NCI-H510A treated with DMSO at 0.1 percent for 48 hours (cell line): ENCODE data around the gene NVL.
"Not testable (repeated sequence)": the region's sequence is repeated elsewhere in the genome, so short reads cannot be mapped to it uniquely, and the experiment has no call there.

Experiments used
- DNase-seq: peaks from one replicate; lab custom pipeline; 2025; lab: John Stamatoyannopoulos, UW

Gene NVL

DNA sequence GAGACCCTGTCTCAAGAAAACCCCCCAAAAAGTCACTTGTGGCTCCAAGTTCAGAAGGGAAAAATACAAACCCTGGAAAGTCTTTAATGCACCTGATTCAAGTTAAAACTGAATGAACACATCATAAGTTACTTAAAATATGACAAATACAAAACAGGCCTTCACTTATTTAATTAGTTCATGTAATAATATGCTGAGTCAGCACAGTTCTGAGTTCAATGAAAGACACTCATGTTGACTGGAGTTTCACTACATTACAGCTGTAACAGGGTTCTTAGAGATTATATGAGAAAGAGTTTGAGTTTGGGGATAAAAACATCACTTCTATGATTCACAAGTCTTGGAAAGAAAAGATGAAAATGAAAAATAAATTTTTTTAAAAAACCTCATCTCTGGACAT is 96.0 kb downstream of the NVL start:
- no peak for DNase-seq

DNA sequence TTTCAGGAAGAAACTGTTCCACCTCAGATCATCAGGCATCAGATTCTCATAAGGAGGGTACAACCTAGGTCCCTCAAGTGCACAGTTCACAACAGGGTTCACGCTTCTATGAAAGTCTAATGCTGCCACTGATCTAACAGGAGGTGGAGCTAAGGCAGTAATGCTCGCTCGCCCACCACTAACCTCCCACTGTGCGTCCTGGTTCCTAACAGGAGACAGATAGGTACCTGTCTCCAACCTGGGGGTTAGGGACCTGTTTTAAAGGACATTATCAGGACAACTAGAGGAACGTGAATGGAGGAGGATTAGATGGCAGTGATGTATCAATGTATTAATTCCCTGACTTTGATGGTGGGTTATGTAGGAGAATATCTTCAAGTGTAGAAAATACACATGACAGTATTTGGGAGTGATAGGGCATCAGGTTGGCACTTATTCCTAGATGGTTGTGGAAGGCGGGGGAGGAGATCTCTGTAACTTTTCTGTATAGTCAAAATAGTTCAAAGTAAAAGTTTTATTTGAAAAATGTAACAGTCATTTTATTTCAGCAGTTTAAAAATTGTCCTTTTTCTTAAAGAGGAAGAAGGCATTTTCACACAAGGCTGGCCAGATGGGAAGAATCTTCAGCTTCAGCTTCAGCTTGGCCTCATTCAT is 103.0 kb downstream of the NVL start:
- no peak for DNase-seq

DNA sequence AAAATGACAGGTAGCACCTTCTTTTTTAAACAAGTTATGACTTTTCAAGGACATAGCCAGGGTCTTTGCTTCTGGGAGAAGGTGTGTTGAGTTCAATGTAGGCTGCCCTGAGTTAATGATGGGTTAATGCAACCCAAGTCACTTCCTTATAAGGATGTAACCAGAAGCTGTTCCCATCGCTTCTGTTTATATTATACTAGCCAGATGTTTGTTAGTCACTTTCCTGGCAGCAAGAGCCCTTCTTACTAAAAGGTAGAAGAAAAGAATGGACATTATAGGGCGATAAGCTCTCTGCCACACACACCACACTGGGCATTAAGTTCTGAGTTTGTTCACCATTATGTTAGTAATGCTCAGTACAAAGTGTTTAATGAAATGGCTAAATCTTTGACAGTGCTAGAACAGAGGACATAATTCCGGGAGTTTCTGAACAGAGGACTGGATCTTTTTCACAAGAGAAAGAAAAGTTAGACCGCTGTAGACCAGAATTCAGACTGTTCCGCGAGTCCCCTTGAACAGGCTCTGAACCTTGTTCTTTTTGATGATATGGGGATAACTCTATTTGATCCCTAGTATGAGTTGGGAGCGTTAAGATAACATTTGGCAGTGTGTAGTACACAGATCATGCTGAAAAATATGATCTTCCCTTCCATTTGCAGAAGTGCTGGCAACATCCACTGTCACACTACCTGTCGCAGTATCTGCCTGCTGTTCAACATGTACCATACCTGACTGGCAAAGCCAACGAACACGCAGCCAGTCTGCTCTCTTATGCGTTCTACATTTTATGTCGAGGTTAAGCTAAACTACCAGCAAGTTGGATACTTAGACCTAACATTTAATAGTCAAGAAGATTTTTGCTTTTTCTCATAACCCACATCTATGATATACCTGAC is 105.9 kb downstream of the NVL start:
- DNase-seq = peak; percentile 76

DNA sequence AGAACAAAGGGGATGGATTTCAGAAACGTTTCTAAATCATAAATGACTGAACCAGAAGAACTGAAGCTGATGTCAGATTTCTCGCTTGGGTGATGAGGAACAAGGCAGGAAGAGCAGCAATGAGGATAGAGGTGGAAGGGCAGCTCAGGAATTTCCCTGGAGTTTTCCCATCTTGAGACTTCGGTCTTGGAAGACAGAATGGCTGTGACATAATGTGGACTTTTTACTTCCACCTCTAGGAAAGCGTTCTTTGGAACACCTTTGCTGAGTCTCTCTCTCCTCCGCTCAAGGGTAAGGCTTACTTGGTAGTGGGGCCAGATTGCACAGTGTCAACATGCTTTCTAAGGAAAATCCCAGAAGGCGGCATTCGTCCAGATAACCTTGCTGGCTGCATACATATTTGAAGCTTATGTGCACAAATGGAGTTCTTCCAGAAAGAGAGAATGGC is 110.3 kb downstream of the NVL start:
- no peak for DNase-seq

DNA sequence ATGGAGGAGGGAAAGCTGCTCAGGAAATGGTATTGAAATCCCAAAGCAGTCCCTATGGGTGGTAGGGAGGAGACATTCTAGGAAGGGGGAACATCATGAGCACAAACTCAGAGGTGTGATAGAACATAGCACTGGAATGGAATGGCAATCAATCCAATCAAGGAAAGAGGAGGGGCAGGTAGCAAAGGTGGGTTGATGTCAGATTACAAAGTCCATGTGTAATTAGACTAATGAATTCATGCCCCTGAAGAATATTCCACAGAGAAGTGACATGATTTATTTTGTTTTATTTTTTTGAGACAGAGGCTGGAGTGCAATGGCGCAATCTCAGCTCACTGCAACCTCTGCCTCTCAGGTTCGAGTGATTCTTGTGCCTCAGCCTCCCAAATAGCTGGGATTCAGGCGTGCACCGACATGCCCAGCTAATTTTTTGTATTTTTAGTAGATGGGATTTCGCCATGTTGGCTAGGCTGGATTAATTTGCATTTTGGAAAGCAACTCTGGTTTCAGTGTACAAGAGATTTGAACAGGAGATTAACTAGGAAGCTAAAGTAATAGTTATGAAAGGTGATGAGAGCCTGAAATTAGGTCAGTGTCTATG is 110.9 kb downstream of the NVL start:
- no peak for DNase-seq

DNA sequence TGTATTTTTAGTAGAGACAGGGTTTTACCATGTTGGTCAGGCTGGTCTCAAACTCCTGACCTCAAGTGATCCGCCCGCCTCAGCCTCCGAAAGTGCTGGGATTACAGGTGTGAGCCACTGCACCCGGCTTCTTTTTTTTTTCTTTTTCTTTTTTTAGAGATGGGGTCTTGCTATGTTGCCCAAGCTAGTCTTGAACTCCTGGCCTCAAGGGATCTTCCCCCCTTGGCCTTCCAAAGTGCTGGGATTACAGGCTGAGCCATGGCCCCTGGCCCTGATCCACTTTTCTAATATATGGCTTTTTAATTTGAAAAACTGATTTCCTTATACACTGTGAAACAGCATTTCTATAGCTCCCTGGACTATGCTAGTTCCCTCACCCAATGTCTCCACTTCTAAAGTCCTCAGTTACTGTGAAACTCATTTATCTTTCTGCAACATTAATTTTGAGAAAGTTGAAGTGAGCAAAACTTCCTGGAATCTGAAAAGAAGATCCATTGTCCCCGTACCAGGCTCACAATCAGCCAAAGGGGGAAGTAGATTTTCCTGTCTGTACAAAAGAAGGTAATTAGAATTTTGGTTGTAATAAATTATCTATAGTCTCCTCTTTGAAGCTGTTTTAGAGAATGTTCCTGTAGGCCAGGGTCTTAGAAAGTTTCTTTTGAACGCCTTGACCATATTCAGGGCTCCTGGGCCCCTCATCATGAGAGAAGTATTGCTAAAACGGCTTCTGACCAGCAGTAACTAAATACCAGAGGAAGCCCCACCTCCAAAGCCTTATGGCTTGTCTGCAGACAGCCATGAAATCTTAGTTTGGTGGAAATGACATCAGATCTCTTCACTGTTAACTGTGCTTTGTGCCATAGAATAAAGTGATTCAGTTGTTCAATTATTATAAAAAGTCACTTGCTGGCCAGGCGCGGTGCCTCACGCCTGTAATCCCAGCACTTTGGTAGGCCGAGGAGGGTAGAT is 112.0 kb downstream of the NVL start:
- no peak for DNase-seq

DNA sequence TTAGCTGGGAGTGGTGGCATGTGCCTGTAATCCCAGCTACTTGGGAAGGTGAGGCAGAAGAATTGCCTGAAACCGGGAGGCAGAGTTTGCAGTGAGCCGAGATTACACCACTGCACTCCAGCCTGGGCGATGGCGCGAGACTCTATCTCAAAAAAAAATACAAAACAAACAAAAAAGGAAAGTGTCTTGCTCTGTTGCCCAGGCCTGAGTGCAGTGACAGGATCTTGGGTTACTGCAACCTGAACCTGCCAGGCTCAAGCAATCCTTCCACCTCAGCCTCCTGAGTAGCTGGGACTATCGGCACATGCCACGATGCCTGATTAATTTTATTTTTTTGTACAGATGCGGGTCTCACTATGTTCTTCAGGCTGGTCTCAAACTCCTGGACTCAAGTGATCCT is 113.6 kb downstream of the NVL start:
- DNase-seq = no peak

DNA sequence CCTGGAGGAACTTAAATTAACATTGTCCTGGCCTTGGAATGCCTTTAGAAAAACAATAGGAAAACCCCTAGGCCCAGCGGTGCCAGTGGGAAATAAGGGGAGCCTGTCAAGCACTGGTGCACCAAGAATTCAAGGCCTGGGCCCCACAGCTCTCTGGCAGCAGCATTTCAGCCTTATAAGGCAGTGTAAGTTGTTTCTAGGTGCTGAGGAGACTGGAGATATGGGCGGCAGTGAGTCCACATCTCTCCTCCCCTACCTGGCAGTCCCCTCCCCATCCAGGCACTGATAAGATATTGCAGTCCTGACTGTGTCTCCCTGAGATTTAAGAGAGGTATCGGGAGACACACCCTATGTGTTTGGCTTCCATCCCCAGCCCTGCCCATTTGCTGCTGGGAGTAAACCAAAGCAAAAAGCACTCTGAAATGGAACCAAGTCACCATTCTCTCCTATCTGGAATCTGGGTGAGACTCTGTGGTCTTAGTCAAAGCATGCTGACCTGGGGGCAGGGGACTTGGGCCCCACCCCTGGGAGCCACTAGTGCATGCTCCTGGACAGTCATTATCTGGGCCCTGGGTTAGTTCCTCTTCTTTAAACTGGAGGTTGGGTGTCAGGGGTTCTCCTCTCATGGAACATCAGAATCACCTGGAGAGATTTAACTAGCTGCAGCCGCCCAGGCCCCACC is 116.4 kb downstream of the NVL start:
- DNase-seq = no peak

DNA sequence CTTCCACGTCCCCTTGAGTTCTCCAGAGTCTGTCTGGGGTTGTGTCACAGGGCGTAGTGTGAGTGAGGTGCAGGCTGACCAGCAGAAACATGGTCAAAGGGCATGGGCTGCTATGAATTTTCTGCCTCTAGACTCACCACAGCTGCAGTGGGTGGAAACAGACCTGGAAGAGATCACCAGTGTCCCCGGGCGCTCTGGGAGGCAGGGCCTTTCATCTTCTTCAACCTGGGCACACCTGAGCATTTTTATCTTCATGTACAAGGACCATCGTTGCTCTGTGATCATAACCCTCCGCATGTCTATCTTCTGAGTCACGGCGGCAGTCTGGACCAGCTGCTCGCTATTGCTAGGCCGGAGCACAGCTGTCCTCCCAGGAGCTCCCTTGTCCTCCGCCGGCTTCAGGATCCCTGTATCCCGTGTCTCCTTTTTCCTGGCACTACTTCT is 117.3 kb downstream of the NVL start:
- DNase-seq = no peak

DNA sequence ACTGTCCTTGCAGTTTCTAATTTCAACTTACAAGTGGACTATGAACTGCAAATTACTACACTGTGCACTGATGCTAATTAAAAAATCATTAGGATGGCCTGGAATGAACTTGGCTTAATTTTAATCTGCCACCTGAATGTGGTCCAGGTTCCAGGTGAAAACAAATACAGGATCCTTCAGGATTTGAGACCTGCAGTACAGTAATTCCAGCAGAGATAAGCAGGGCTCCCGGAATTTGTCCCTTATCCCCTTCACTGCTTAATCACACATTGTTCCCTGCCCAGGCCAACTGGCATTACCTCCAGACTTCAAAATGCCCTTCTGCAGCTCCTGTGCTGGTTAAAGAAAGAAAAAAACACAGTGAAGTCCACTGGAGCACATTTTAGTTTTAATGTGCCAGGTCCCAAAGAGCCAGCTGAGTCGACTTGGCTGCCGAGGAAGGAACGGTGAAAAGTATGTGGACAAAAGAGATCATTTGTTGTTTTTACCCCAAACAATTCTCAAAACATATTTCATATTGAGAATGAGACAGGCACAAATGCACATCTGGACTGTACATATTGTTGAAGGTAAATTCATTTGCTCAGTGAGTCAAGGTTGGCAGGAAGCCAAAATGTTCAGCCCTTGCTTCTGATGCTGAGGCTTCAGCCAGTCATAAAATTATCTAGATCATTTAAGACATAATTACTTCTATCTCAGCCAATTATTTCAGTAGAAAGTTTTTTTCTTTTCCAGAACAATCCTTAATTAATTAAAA is 118.6 kb downstream of the NVL start:
- peak; percentile 77 for DNase-seq

DNA sequence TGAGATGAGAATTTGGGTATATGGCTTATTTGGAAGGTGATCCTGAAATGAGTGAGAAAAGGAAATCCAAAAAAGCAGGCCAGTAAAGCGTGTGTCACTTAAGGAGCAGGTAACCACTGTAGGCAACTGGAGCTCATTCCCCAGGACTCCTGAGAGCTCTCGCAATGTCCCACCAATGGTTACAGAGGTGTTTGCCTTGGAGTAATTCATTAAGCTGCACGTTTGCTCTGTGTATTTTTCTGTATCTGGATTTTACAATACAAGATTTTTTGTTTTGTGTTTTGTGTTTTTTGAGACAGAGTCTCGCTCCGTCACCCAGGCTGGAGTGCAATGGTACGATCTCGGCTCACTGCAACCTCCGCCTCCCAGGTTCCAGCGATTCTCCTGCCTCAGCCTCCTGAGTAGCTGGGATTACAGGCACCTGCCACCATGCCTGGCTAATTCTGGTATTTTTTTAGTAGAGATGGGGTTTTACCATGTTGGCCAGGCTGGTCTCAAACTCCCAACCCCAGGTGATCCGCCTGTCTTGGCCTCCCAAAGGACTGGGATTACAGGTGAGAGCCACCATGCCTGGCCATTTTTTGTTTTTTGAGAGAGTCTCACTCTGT is 123.9 kb downstream of the NVL start:
- not testable (repeated sequence) for DNase-seq

DNA sequence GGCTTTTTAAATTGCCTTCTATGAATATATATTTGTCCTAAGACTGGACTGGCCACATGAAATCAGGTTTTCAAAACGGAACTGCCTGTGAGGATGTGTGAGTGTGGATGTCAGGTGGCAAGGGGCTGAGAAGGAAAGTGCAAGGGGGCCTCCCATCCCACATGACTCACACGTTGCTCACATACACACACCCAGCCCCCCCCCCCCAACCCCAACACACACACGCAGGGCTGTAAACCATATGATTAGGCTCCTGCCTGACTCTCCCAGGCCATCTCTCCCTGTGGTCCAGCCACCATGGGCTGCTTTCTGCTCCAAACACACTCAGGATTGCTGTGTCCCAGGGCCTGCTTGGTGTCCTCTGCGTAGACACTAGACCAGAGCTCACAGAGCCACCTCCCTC is 124.5 kb downstream of the NVL start:
- no peak for DNase-seq

DNA sequence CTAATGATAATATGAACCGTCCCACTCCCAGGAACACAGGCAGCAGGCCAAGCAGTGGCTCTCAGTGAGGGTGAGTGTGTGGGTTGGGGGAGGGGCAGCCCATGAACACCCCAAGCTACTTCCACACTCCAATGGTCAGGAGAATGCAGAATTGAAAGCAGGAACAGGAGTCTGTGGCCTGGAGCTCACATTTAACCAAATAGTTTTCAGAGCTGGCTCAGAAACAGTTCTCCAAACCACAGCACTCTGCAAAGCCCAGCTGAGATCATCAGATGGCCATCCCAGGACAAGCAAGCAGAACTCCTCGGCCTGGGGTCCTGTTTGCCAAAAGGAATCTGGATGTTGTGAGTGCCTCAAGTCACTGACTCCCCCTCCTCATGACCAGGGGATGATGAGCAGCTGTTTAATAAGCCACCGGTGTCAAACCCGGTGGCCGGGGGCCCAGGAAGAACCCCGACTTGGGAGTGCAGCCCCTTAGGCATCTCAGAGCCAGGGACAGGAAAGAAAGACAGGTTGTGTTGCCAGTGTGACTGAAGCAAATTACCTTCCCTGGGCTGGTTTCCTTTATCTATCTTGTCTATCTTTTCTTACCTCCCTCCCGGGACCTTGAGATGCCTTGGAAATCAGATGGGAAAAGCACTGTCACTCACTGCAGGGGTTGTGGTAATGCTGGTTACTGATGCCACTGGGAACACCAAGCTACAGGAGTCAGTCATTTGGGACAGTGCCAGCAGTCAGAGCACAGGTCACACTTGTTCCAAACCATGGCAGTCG is 126.5 kb downstream of the NVL start:
- DNase-seq = no peak

DNA sequence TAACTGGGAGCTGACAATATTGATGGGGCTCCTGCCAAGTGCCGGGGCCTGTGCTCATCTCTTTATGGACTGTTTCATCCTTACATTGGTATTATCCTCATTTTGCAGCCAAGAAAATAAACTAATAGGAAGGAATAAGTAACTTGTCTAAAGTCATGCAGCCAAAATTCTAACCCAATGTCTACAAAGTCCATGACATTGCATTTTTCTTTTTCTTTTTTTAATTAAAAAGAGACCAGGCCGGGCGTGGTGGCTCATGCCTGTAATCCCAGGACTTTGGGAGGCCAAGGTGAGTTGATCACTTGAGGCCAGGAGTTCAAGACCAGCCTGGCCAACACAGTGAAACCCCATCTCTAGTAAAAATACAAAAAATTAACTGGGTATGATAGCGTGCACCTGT is 128.1 kb downstream of the NVL start:
- DNase-seq = no peak

DNA sequence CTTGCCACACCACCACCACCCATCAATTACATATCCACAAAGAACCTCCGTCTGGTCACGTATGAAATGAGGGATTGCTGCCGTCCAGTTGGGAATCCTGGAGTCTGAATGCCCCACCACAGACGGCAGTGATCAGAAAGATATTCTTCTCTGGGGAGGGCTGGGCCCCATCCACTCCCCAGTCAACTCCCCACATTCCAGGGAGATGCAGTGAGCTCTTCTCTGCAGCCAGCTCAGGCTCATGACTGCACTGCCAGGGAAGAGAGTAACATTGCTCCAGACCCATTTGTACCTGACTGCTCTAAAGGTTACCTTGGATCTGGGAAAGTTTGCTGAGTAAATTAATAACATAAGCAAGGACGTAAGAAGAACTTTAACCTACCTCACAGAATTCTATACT is 128.6 kb downstream of the NVL start:
- no peak for DNase-seq

DNA sequence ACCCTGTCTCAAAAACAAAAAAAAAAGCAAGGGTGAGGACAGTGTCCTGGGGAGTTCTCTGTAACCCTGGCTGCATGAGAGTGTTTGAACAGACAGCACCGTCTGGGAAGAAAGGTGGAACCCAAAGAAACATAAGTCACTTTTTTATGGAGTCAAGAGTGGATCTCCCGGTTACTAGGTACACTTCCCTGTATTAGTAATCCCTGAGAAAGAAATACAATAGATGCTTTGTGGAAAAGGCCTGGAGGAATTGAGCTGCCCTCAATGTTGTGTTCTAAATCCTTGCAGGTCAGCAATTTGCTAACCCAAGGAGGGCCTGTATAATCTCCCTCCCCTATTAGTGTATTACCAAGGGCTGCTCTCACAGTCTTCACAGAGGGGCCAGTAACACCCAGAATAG is 130.3 kb downstream of the NVL start:
- no peak for DNase-seq

DNA sequence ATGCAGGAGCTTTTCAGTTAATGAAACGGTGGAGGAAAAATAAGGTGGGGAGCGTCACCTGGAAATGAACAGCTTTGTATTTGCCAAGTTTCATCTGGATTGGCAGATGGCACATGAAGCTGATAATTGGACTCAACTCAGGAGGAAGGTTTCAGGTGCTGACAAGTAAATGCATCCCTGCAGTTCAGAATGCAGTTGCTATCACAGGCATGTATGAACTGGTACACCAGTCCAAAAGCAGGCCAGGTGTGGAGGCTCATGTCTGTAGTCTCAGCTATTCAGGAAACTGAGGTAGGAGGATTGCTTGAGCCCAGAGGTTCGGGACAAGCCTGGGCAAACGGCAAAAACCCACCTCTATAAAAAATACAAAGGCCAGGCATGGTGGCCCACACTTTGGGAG is 131.4 kb downstream of the NVL start:
- no peak for DNase-seq

DNA sequence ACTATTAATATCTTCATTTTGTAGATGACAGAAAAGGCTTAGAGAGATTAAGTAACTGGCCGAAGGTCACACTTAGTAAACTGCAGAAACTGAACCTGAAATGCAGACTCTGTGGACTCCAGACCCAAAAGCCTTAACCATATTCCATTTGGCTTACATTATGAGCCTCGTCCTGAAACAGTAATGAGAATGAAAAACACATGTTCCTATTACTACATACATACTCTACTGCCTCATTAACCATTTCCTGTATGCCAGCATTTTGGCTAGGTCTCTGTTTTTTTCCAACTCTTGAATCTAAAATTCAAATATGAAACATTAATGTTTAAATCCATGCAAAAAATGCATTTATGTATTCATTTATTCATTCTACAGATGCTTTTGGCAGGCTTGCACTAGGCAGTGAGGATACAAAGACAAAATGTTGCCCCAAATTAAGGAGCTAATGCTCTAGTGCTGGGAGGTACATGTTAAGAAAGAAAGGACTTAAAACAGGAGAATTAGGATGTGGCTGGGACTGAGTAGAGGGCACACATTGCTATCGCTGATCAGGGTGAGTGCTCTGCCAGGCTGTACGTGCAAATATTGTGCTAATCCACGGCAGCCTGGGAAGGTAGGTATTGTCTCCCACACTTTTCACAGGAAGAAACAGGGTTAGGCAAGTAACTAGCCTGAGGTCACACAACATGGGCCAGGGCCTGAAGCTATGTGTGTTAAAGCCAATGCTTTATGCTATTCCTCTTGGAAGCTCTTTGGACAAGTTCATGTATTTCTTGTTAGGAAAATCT is 133.0 kb downstream of the NVL start:
- no peak for DNase-seq
